NCI-H1048 (cell line): ENCODE results near the gene OSBPL3.

Source experiments
- DNase-seq: peaks from one replicate; lab custom pipeline; 2025; lab: John Stamatoyannopoulos, UW

Gene OSBPL3

DNA sequence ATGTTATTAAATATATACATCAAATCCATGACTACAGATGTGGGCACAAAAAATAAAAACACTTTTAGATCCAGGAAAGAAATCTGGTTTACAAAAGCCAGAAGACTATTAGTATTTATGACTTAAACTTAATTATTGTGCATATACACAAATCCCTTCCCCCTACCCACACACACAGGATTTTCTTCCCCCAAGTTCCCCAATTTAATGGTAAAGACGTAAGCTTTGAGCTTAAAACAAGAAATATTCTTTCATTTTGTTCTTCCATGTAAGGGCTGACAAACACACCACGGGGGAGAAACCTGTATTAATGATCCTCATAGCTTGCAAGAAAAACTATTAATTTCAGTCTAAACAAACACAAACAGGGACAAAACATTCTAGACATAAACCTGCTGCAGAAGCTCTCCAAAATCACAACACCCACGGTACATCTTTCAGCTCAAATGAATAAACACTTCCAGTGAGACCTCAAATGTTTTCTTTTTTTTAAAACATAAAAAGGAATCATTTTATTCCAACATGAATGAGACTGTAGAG is 28.5 kb downstream of the OSBPL3 start:
- DNase-seq: no peak

DNA sequence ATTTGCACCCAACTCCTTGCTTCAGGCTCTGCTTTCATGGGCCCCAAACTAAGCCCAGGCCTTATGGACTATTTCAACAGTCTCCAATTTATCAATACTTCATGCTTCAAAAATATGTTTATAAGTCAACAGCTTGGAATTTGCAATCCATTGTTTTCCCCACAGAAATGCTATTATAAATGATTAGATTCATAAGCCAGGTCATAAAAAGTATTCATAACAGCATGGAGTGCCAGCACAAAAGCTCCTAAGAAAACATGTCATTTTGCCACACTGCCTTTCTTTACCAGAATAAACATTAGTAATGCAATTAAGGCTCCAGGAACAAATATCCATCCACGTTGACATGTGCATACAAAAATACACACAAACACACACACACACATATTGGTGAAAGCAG is 30.1 kb downstream of the OSBPL3 start:
- DNase-seq: no peak

GRCh38 chr7:24948739-24949138 is 31.2 kb downstream of the OSBPL3 start:
- DNase-seq: no peak

GRCh38 chr7:24946467-24946866 is 33.5 kb downstream of the OSBPL3 start:
- DNase-seq: no peak

- no peak for DNase-seq
These were observed 34.1 kb downstream of the OSBPL3 start for GRCh38 chr7:24945899-24946298.

- no peak for DNase-seq
These were observed 36.7 kb downstream of the OSBPL3 start for GRCh38 chr7:24943096-24943948.

GRCh38 chr7:24942226-24942625 is 37.8 kb downstream of the OSBPL3 start:
- DNase-seq: no peak

GRCh38 chr7:24939416-24939815 is 40.6 kb downstream of the OSBPL3 start:
- no peak for DNase-seq

DNA sequence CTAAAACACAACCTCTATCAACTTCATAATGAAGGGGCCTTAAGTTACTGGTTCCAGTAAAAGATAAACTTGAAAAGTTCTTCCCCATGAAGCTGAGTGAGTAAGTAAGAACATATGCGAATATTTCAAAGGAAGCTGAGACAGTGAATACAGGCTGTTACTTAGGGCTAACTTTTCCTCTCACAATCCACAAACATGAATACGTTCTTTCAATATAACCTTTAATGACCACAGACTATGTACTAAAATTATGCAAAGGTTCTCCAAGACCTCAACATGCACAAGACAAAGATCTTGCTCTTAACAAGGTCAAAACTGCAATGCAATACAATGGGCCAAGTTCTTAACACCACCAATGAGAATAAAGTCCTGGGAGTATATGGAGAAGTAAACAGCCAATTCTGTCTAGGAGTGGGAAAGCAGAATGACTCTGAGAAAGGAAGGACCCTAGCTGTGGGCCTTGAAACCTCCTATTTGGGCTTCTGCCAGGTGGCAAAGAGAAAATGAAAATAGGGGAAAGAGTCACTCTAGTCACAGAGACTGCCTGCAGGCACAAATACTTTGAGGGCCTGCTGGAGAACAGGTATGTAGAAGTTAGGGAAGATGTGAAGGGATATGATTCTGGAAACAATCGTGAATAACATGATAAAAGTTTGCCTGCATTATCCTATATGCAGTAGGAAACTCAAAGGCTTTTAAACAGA is 43.7 kb downstream of the OSBPL3 start:
- DNase-seq: no peak

- no peak for DNase-seq
These were observed 46.7 kb downstream of the OSBPL3 start for GRCh38 chr7:24933298-24933697.

DNA sequence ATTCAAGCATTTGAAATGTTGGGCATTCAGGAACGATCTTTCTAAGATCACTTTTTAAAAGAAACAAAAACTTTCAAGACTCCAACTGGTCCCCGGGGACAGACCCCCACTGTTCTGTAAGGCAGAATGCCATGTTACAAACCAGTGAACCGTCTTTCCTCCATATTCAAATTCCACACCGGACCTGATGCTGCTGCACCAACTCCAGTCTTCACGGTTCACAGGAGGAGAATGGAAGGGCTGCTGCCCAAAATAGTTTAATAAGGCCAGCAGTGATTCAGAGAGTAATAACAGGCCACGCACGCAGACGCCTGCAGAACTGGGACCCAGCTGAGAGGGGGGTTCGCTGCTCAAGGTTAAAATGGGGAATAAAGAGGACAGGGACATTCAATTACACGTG is 47.2 kb downstream of the OSBPL3 start:
- no peak for DNase-seq

- no peak for DNase-seq
These were observed 47.6 kb downstream of the OSBPL3 start for GRCh38 chr7:24932389-24932788.

- DNase-seq: no peak
These were observed 48.1 kb downstream of the OSBPL3 start for GRCh38 chr7:24931844-24932243.

DNA sequence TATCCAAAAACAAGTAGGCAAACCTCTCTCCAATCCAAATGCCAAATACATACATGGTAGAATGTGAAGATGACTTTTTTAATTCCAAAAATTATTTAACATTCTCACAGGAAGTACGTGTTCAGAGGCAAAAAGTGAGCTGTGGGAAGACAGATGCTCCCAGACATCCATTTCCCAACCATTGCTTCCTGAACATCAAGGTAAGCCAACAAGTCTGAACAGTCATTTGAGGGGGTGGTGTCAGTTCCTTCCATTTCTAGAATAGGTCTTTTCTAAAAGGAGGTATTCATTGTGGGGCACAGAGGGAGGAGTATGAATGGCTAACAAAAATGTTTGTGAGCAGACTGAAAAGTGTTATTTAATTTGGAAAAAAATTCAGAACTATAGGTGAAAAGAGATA is 49.1 kb downstream of the OSBPL3 start:
- DNase-seq: no peak

DNA sequence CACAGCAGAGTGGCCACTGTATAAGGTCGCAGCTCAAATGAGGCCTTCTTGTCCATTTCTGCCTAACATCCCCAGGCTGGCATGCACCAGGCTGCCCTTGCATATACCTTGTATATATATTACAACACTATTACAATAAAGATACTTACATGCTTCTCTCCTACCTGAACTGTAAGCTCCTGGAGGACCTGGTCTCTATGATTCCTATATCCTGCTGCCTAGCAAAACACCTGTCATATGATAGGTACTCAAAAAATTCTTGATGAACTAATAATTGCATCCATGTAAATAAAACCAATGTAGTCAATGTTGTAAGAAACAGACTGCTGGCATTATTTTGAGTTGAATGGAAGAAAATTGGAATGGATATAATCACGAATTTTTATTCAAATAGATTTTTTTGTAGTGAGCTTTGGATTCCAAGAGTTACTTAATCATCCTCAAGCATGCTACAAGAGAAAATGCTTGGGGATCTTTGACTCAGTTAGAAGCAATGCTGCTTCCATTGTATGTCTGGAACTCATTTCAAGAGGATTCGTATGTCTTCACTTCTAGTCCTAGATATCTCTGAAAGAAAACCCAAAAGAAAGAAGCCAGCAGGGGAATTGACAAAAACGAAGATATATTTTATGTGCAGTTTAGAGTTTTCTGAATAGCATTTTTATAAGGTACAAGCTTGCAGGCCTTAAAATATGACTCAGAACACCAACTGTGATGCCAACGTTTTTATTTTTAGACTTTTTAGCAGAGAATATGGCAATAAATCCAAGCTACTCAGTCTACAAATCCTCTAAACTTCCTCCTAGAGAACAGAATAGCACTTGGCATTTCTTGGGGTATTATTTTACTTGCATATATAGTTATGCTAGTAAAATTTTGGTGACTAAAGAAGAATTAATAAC is 53.1 kb downstream of the OSBPL3 start:
- no peak for DNase-seq

GRCh38 chr7:24924375-24924774 is 55.6 kb downstream of the OSBPL3 start:
- no peak for DNase-seq

GRCh38 chr7:24923172-24923865 is 56.7 kb downstream of the OSBPL3 start:
- DNase-seq: no peak

DNA sequence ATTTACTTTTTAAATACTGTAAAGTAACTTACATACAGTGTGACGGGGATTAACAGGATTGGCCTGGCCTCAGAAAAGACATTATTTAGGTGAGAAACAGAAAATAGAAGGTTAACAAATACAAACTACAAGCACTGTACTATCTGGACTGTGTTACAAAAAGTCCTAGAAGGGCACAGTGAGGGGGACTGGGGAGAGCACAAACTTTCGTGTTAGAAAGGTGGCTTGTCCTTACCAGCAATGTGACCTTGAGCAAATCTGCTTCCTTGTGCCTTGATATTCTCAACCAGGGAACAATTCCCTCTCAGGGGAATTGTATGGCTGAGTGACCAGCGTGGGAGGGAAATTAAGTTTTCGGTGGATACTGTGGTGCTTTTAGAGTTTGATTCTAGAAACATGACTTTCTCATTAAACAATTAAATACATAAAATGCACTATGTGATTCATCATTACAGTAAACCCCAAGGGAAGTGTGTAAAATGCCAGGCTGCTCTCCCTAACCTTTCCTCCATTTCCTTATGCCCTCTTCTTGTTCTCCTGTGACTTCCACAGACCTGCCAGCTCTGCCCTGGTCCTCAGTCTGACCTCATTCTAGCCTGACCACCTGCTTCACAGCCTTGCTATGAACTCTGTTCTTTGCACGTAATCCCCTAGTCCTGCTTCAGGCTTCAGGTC is 57.7 kb downstream of the OSBPL3 start:
- DNase-seq: no peak

DNA sequence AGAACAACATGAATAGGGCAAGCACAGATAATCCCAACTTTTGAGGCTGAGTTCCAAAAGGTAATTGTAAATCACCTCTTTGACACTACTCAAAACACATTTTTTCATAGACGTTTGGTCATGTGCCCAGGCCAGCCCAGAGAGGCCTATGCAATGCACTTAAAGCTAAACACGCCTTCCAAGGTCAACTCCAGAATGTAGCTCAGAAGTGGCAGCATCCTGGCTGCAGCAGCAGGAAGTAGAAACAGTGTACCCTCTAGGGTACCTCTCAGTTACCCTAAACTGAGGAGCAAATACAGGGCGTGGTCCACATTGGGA is 58.7 kb downstream of the OSBPL3 start:
- no peak for DNase-seq

GRCh38 chr7:24920451-24921361 is 59.3 kb downstream of the OSBPL3 start:
- no peak for DNase-seq
